Ecto neural progenitor cell (in vitro differentiated cells): ENCODE results near the gene ZNF20.

Experiments
- DNase-seq: peaks from one replicate; pipeline ENCODE4 v3.0.0-alpha.2; 2018; ENCODE audit warnings: low spot score

Gene ZNF20

GRCh38 chr19:12139885-12140544 lies at the start of gene ZNF20:
ZNF20 (minus strand) TSS chr19:12140350; CDS start chr19:12140182, 168 bp downstream.
- DNase-seq = peak; percentile 96

GRCh38 chr19:12187625-12188024 lies 47.5 kb upstream of the ZNF20 start:
- no peak for DNase-seq

- no peak for DNase-seq
Measured at GRCh38 chr19:12180377-12180776, 40.2 kb upstream of the ZNF20 start.

GRCh38 chr19:12166626-12167025 lies 26.5 kb upstream of the ZNF20 start:
- DNase-seq = no peak

GRCh38 chr19:12163826-12164225 lies 23.7 kb upstream of the ZNF20 start:
- no peak for DNase-seq

- DNase-seq = peak; percentile 93
Measured at GRCh38 chr19:12162882-12163806, 23.0 kb upstream of the ZNF20 start, which contains the start of gene ZNF136. ZNF136 (plus strand) TSS chr19:12163096; CDS start chr19:12163204, 108 bp downstream.

- no peak for DNase-seq
Measured at GRCh38 chr19:12162513-12162881, 22.3 kb upstream of the ZNF20 start.

- no peak for DNase-seq
Measured at GRCh38 chr19:12159773-12160414, 19.7 kb upstream of the ZNF20 start.

GRCh38 chr19:12156223-12157058 lies 16.3 kb upstream of the ZNF20 start, which contains the start of gene ZNF625:
ZNF625 (minus strand) TSS chr19:12156734; CDS start chr19:12156558, 176 bp downstream.
- peak; percentile 97 for DNase-seq

GRCh38 chr19:12155324-12155860 lies 15.2 kb upstream of the ZNF20 start:
- DNase-seq = no peak

GRCh38 chr19:12145348-12145747 lies 5.2 kb upstream of the ZNF20 start:
- DNase-seq = no peak

GRCh38 chr19:12141405-12141736 lies 1.2 kb upstream of the ZNF20 start:
- DNase-seq = no peak

- DNase-seq = peak; percentile 81
Measured at GRCh38 chr19:12140545-12141404, 625 bp upstream of the ZNF20 start.

- DNase-seq = no peak
Measured at GRCh38 chr19:12139269-12139668, 881 bp downstream of the ZNF20 start.

- no peak for DNase-seq
Measured at GRCh38 chr19:12137221-12137940, 2.8 kb downstream of the ZNF20 start.

GRCh38 chr19:12133069-12133468 lies 7.1 kb downstream of the ZNF20 start:
- no peak for DNase-seq

- DNase-seq = no peak
Measured at GRCh38 chr19:12126707-12127106, 13.4 kb downstream of the ZNF20 start.

GRCh38 chr19:12117201-12117970 lies 22.8 kb downstream of the ZNF20 start:
- DNase-seq = no peak

- no peak for DNase-seq
Measured at GRCh38 chr19:12113121-12113520, 27.0 kb downstream of the ZNF20 start.
